ENCODE measurements around the gene DNAJB11.
"Not testable (repeated sequence)": the region's sequence is repeated elsewhere in the genome, so short reads cannot be mapped to it uniquely, and the experiment has no call there.

Gene DNAJB11

DNA sequence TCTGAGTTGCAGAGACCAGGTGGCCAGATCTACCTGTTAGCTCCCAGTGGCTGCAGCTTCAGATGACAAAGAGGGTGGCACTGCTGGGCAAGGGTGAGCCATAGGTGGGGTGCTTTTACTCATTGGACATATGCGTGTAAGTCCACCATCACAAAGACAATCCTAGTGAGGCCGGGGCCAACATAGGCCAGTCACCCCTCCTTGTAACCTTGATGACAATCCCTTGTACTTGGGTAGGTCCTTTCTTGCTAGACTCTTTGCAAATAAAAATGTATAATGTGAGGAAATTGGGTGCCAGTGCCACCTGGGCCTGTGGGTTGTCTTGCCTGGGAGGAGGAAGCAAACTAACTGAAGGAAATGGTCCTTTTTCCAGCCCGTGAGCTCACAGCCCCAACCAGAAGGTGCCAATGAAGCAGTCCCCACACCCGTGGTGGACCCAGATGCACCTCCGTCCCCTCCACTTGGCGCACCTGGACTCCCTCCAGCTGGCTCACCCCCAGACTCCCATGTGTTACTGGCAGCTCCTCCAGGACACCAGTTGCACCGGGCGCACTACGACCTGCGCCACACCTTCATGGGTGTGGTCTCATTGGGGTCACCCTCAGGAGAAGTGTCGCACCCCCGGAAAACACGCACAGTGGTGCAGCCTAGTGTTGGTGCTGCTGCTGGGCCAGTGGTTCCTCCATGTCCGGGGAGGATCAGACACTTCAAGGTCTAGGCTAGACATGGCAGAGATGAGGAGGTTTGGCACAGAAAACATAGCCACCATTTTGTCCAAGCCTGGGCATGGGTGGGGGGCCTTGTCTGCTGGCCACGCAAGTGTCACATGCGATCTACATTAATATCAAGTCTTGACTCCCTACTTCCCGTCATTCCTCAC is 49.9 kb downstream of the DNAJB11 start:
- no peak for DNase-seq

DNA sequence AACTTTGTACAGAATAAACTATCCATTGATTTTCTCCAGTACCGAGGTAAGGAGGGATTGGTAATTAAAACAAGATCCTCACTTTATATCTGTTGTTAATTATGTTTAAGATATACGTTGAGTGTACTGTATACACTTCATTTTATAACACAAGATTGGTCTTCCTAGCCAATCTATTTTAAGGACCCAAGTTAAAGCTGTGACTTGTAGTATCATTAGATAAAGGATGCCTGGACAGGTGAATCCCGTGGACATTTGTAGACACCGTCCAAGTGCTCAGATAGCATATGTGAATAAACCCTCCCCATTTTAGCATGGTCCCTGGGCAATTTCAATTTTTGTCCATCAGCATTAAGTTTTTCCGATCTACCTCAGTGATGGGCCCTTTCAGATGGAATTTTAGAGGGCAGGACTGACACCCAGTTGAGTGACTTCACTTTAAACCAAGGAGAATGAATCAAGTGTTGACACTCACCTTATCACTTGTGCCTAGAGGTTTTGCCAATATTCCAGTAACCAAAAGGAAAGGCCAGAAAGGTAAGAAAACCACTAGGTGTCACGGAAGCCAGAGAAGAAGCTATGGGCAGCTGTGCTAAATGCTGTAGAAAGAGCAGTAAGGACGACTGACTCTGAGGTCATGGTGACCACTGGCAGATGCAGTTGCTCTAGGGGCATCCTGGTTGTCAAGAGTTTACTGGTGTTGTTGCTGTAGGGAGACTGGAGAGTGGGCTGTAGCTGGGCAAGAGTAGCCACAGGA is 51.6 kb downstream of the DNAJB11 start:
- DNase-seq: no peak

DNA sequence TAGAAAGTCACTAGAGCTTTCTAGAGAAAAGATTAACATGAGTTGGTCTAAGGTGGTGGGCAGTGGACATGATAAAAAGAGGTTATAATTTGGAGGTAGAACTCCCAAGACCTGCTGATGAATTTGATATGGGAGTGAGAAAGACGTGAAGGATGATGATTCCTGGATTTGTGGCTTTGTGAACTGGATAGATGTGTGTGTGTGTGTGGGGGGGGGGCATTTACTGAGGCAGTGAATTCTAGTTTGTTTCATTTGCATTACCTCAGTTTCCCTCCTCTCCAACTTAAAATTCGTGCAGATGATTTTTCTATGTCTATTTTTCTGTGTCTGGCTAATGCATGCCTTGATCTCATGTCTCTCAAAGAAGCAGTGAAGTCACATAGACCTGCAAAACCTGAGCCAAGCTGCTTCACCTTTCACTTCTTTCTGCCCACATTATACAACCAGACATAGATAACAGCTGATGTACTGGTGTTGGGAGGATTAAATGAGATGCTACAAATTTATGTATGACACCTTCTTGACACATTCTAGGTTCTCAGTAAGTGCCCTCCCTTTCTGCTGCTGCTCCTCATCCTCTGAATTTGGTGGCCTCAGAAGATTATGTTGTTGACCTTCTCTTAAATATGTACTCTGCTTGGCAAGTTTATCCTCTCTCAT is 52.3 kb downstream of the DNAJB11 start:
- DNase-seq: no peak

DNA sequence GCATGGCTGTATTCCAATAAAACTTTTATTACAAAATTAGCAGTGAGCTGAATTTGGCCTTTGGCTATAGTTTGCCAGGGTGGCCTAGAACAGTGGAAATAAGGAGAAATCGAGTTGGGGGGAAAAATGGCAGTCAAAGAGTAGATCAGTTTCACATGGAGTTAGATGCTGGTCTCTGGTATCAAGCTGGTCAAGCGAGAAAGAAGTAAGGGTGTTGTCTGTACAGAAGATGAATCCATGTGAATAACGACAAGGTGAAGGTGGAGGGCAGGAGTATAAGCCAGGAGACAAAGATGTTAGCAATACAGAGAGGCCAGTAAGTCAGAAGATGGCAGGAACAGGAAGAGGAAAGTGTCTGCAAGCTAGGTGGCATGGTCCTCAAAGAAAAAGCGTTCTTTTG is 54.1 kb downstream of the DNAJB11 start:
- no peak for DNase-seq

DNA sequence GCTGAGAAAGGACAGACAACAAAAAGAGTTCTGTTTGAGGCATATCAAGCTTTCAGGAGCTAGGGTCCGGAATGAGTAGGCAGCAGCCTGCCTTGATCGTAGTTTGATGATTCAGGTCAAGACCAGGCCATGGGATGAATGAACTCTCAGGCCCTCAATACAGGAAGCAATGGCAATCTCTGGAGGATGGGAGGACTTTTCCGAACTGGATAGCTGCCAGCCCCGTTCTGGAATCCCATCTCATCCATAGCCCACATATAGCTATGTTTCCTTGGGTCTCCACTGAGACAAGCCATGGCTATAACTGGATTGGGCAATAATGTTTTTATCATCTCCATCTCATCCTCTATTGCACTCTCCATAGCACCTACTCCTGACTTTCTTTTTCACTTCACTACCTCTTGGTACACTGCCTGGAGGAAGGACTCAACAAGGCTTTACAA is 55.1 kb downstream of the DNAJB11 start:
- no peak for DNase-seq

DNA sequence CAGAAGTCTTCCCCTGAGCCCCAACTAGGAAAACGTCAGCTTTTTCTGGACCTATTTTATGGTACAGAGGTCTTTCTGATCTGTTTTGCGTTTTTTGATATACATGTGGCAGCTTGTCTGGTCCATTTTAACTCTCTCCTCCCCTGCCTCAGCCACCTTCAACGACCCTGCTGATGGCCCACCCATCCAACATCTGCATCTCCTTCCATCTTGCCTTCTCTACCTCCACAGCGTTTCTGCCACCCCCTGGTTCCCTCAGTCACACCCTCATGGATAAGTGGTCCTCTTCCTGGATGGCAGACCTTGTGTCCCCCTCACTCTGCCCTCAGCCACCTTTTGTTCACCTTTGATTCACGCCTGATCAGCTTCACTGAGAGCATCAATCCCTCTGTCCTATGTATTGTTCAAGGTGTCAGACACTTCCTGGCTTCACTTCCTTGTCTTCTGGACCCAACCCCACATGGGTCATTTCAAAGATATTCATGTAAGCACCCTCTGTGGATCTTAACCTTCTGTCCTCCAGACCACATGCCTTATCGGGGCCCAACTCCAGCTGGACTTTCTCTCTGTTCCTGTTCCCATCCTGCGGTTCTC is 55.8 kb downstream of the DNAJB11 start:
- no peak for DNase-seq

DNA sequence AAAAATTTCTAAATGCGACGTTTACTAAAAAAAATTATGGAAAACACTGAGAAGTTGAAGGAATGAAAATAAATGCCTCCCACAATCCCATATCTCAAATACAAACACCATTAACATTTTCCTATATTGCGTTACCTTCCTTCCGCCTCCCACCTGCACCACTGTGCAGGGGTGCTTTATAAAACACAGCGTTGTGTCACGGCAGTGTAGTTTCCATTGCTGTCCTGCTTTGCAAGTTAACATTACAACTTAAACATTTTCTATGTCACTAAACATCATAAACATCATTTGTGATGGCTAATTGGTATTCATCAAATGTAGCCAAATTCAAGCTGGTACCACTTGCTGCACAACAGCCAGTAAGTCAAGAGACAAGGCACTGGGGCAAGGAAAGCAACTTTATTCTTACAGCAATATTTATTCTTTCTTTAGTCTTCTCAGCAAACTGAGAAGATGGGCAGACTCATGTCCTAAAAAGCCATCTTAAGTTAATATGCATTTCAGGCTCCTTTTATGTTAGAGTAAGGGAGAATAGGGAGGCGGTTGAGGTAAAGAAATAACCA is 57.4 kb downstream of the DNAJB11 start:
- no peak for DNase-seq

DNA sequence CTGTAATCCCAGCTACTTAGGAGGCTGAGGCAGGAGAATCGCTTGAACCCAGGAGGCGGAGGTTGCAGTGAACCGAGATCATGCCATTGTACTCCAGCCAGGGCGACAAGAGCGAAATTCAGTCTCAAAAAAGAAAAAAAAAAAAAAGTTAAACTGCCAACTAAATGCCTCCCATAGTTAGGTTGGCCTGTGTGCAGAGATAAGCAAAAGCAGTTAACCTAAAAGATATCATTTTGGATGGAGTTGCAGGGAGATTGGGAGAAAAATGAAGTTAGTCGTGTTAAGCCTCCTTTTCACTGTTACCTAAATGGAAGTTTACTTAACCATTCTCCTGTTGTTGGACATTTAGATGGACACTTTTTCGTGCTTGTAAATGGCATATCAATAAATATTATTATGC is 58.2 kb downstream of the DNAJB11 start:
- no peak for DNase-seq

DNA sequence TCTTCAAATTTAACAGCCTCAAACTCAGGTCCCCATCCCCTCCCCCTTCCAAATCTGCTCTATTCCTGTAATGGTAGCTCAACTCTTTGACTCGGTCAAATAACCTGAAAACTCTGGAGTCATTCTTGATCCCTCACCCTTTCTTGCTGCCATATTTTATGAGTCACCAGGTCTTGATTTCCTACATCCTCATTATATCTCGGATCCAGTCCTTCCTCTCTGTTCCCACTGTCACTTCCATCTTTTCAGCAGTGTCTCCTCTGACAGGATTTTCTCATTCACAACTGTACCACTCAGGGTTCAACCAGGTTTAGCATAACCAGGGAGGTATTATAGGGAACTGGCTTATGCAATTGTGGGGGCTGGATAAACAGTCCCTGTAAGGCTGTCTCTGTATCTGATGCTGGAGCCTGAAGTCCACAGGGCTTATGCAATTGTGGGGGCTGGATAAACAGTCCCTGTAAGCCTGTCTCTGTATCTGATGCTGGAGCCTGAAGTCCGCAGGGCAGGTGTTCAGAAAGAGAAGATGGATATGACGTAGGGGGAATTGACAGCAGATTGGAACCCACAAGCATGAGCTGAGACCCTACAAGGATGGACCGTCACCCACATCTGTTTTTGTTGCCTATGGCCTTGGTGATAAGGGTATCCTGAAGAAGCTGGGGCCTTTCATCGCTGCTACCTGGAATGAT is 60.6 kb downstream of the DNAJB11 start:
- no peak for DNase-seq

DNA sequence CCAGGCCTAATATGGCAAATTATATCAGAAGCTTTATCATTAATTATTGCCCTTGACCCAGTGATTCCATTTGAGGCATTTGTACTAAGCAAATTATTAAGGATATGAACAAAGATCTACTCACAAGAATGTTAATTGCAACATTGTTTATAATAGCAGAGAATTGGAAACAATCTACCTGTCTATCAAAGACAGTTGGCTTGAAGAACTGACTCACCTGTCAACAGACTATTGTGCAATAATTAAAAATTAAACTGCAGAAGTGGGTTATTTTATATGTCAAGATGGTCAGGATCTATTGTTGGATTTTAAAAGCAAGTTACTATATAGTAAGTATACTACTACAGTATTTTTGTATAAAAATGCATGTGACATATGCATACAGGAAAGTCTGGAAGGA is 63.0 kb downstream of the DNAJB11 start:
- no peak for DNase-seq

DNA sequence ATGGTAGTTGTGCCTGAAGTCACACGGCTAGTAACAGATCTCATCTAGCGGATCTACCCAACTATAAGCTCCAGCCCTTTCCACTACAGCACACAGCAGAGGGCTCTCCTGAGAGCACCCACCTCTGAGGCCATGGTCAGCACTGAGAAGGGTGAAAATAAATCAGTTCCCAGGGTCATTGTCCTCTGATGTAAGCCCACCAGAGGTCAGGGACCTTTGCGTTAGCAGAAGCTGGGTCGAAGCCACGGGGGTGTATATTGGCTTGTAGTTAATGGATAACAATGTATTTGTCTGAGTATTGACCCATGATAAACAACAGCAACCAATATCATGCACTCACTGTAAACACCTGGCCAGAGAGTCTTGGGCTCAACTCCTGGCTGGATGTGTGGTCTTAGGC is 63.7 kb downstream of the DNAJB11 start:
- not testable (repeated sequence) for DNase-seq

Data from right forelimb (tissue), 1 donor.